Measurements from ENCODE around the gene CHN2. TPM values are rescaled to one million over a fixed set of nuclear protein-coding genes. Genes with fewer than 3 reads are reported as not detected.

Gene CHN2
- total RNA-seq, 2 experiments from 2014 or later = 2.1 to 3.5 TPM

DNA sequence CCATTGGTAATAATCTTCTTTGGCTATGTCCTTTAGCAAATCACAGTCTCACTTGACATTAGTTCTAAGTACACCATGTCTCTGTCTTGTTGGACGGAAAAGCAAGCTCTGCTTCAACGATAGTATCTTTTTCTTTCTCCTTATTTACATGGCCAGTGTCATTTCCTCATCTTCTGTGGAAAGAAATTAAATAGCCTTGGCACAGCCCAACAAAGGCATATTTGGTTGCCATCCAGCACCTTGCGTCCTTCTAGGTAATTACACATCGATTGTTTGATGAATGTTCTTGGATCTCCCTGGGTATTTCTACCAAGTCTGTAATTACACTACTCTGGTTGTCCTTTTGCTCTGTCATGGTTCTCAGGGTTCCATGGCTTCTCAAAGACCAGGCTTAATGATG is 183.1 kb downstream of the CHN2 start:
- Histone ChIP-seq H3K27ac (ENCODE audit: low read depth in 1 of 2, low read length in 2 of 2) (no peak overlapping the region), H3K36me3 (ENCODE audit: insufficient read depth, low read length) (no peaks in the 10 kb centered on the region), H3K4me3 (ENCODE audit: low read length) (no peak overlapping the region), H3K9me3 (ENCODE audit: control insufficient read depth in 1 of 2, insufficient read depth in 1 of 2, low read length in 2 of 2) (no peaks in the 10 kb centered on the region), H3K4me1 (ENCODE audit: insufficient read depth, low read length) (no peaks in the 10 kb centered on the region), H3K27me3 (ENCODE audit: control insufficient read depth in 1 of 2, insufficient read depth in 2 of 2, low read length in 2 of 2) (no peaks in the 10 kb centered on the region)
- no peak for TF ChIP-seq CTCF (IDR thresholded peaks at IDR 0.05)
- no peak overlapping the region for H3K4me3 Mint-ChIP-seq
- ChIA-PET CTCF (no interaction called here), POLR2A (no interaction called here)
- DNase-seq (no peak), ATAC-seq (ENCODE audit: poor library complexity) (no peak)
- no peaks in the 10 kb centered on the region for H3K36me3 Mint-ChIP-seq (ENCODE audit: low read depth)
- no peaks in the 10 kb centered on the region for H3K9me3 Mint-ChIP-seq
- H3K27me3 Mint-ChIP-seq = peaks cover 3% of the 10 kb centered on the region
- no peaks in the 10 kb centered on the region for H3K4me1 Mint-ChIP-seq (ENCODE audit: low read depth)
- intact Hi-C loops (cut with DNase I, micrococcal nuclease) = no loop called here
- H3K27ac Mint-ChIP-seq = no peak overlapping the region

DNA sequence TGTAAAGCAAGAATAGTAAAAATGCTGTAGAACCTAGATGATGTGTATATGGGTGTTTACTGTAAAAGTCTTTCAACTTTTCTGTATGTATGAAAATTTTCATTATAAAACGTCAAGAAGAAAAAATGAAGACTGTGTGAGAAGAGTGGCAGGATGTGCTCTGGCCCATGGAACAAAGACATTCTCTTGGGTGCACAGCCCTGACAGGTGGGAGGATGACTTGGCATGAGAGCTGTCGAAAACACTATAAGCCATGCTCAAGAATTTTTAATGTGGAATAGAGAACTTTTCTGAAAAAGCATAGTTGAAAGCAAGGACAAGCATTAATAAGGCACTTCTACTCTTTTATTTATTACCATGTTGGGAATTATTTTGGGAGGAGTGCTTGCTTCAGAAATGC is 185.0 kb downstream of the CHN2 start:
- Mint-ChIP-seq H3K27me3 (peaks cover 3% of the 10 kb centered on the region), H3K36me3 (ENCODE audit: low read depth) (no peaks in the 10 kb centered on the region), H3K4me1 (ENCODE audit: low read depth) (no peaks in the 10 kb centered on the region), H3K4me3 (no peak overlapping the region), H3K9me3 (no peaks in the 10 kb centered on the region), H3K27ac (no peak overlapping the region)
- Histone ChIP-seq H3K36me3 (ENCODE audit: insufficient read depth, low read length) (no peaks in the 10 kb centered on the region), H3K27ac (ENCODE audit: low read depth in 1 of 2, low read length in 2 of 2) (no peak overlapping the region), H3K4me3 (ENCODE audit: low read length) (no peak overlapping the region), H3K9me3 (ENCODE audit: control insufficient read depth in 1 of 2, insufficient read depth in 1 of 2, low read length in 2 of 2) (no peaks in the 10 kb centered on the region), H3K27me3 (ENCODE audit: control insufficient read depth in 1 of 2, insufficient read depth in 2 of 2, low read length in 2 of 2) (no peaks in the 10 kb centered on the region), H3K4me1 (ENCODE audit: insufficient read depth, low read length) (no peaks in the 10 kb centered on the region)
- ChIA-PET POLR2A (no interaction called here), CTCF (no interaction called here)
- ATAC-seq (ENCODE audit: poor library complexity) (no peak), DNase-seq (no peak)
- no peak for TF ChIP-seq CTCF (IDR thresholded peaks at IDR 0.05)
- intact Hi-C loops (cut with DNase I, micrococcal nuclease) = no loop called here

DNA sequence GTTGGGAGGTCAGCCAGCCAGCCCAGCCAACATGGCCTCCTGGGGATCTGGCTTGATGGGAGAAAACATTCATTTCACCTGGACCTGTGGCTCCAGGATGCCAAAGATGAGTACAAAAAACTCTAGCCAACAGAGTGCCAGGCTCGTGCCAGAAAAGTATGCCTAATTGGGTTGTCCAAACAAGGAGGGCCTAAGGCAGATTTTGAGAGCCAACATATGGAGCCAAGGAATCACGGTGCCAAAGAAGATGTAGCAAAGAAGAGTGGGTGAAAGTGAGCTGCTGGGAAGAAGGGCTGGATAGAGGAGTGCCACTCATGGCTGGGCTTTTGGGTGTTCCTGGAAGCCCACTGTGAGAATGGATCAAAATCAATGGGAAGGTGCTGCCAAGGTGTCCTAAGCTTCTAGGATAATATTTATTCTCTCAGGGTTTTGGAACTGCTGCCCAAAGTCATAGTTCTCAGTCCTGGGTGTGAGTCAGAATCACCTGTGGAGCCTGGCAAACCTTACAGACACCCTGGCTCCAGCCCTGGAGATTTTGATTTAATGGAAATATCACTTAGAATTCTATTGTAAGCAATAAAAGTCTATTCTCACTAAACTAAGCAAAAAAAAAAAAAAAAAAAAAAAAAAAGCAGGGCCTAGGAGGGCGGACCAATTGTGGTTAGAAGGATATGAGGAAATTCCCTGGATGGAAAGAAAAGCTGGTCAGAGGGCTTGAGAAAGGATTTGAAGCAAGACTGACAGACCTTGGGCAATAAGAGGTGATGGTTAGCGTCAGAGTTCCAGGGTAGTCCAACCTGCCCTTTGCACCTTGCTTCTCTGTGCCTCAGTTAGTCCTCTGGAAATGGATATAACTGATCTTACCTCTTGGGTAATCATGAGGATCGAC is 186.9 kb downstream of the CHN2 start:
- H3K4me1 Mint-ChIP-seq (ENCODE audit: low read depth) = no peaks in the 10 kb centered on the region
- TF ChIP-seq CTCF (IDR thresholded peaks at IDR 0.05) = no peak
- Histone ChIP-seq H3K36me3 (ENCODE audit: insufficient read depth, low read length) (no peaks in the 10 kb centered on the region), H3K4me1 (ENCODE audit: insufficient read depth, low read length) (no peaks in the 10 kb centered on the region), H3K27me3 (ENCODE audit: control insufficient read depth in 1 of 2, insufficient read depth in 2 of 2, low read length in 2 of 2) (no peaks in the 10 kb centered on the region), H3K4me3 (ENCODE audit: low read length) (no peak overlapping the region), H3K27ac (ENCODE audit: low read depth in 1 of 2, low read length in 2 of 2) (no peak overlapping the region), H3K9me3 (ENCODE audit: control insufficient read depth in 1 of 2, insufficient read depth in 1 of 2, low read length in 2 of 2) (no peaks in the 10 kb centered on the region)
- H3K27ac Mint-ChIP-seq = no peak overlapping the region
- peaks cover 3% of the 10 kb centered on the region for H3K27me3 Mint-ChIP-seq
- H3K9me3 Mint-ChIP-seq = no peaks in the 10 kb centered on the region
- ChIA-PET POLR2A (no interaction called here), CTCF (no interaction called here)
- ATAC-seq (ENCODE audit: poor library complexity) = no peak
- no peaks in the 10 kb centered on the region for H3K36me3 Mint-ChIP-seq (ENCODE audit: low read depth)
- intact Hi-C loops (cut with DNase I, micrococcal nuclease) = no loop called here
- DNase-seq = no peak
- no peak overlapping the region for H3K4me3 Mint-ChIP-seq

All from CD4-positive, alpha-beta T cell (primary cell).